ENCODE measurements around the gene RADIL.
A peak's percentile ranks its signal among the peaks of the same experiment; 100 is the strongest.

The RADIL gene

GRCh38 chr7:4754433-4755010 is 129.0 kb downstream of the RADIL start:
- DNase-seq (ENCODE audit: low spot score) = no peak

- DNase-seq (ENCODE audit: low spot score) = peak; percentile 96
These were observed 129.7 kb downstream of the RADIL start for GRCh38 chr7:4753598-4754432.

- no peak for DNase-seq (ENCODE audit: low spot score)
These were observed 132.0 kb downstream of the RADIL start for GRCh38 chr7:4751398-4751947.

DNA sequence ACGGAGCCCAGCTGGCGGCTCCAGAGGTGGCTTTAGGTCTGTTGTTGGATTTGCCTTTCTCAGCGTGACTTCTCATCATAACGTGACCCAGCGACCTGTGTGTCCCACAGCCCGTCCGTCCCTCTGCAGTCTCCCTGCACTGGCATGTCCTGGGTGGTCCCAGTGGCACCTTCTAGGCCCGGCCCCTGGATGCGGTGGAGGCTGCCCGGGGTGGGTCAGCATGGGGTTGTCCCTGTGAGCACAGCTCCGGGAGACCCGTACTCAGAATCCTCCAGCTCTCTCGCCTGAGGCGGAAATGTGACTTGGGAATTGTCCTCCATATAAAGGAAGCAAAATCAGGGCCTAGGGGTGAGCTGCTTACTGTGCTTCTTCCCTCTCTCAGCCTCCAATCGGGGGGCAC is 133.7 kb downstream of the RADIL start:
- DNase-seq (ENCODE audit: low spot score) = no peak

GRCh38 chr7:4749363-4749762 is 134.2 kb downstream of the RADIL start:
- DNase-seq (ENCODE audit: low spot score) = no peak
